MCF 10A (cell line): ENCODE measurements around the gene TBRG4. TPM values are rescaled to one million over a fixed set of nuclear protein-coding genes. Genes with fewer than 3 reads are reported as not detected.

Source experiments
- BruUV-seq: library from RNA; stranded (reverse); fragments of 400-500 nt; replicated peaks from 2 replicates; lab custom pipeline; 2021; lab: Mats Ljungman, UMichigan
- CTCF ChIA-PET: fragments of 300-600 bp; sonication (Branson Sonifier 250); formaldehyde crosslinking; extraction: SDS; loops from one replicate; lab custom pipeline; 2021; ENCODE audit warnings: antibody characterized with exemption, inconsistent platforms; lab: Yijun Ruan, JAX
- POLR2A ChIA-PET: fragments of 300-600, 350-650 bp; sonication (Branson Sonifier 250); formaldehyde crosslinking; extraction: SDS; loops from one replicate; lab custom pipeline; 2020; ENCODE audit warnings: antibody characterized with exemption, inconsistent platforms; lab: Yijun Ruan, JAX
- DNase-seq: peaks from one replicate; pipeline ENCODE4 v3.0.0-alpha.2; 2018; ENCODE audit not compliant: unreplicated experiment
- H3K27ac Mint-ChIP-seq: one replicate; pipeline ENCODE4 v1.8.0; 2022; ENCODE audit warnings: mild to moderate bottlenecking, low read depth, mixed read lengths; ENCODE audit not compliant: unreplicated experiment
- H3K27me3 Mint-ChIP-seq: one replicate; pipeline ENCODE4 v1.8.0; 2022; ENCODE audit warnings: mixed read lengths; ENCODE audit not compliant: insufficient read depth, unreplicated experiment
- H3K36me3 Mint-ChIP-seq: one replicate; pipeline ENCODE4 v1.8.0; 2022; ENCODE audit warnings: mild to moderate bottlenecking, moderate library complexity, mixed read lengths; ENCODE audit not compliant: insufficient read depth, unreplicated experiment
- H3K4me1 Mint-ChIP-seq: one replicate; pipeline ENCODE4 v1.8.0; 2022; ENCODE audit warnings: mixed read lengths; ENCODE audit not compliant: insufficient read depth, unreplicated experiment
- H3K4me3 Mint-ChIP-seq: one replicate; pipeline ENCODE4 v1.8.0; 2022; ENCODE audit warnings: mild to moderate bottlenecking, moderate library complexity, mixed read lengths; ENCODE audit not compliant: unreplicated experiment
- H3K9me3 Mint-ChIP-seq: one replicate; pipeline ENCODE4 v1.8.0; 2022; ENCODE audit warnings: mixed read lengths; ENCODE audit not compliant: unreplicated experiment
- CTCF ChIP-seq: fragments of 200-600 bp; IDR thresholded peaks from one replicate; pipeline ENCODE4 v1.8.0; 2022; ENCODE audit warnings: antibody characterized with exemption, mild to moderate bottlenecking; ENCODE audit not compliant: unreplicated experiment
- intact Hi-C: fragments of 100-400 bp; cut with micrococcal nuclease; formaldehyde crosslinking; loops from 2 replicates; pipeline ENCODE4 v1.14.1; 2022
- total RNA-seq: library from RNA; stranded (reverse); gene quantifications from 2 replicates; pipeline ENCODE4 v1.2.3, GENCODE V29; 2022

Gene TBRG4
- total RNA-seq, 1 experiment from 2014 or later: 85.7 TPM

DNA sequence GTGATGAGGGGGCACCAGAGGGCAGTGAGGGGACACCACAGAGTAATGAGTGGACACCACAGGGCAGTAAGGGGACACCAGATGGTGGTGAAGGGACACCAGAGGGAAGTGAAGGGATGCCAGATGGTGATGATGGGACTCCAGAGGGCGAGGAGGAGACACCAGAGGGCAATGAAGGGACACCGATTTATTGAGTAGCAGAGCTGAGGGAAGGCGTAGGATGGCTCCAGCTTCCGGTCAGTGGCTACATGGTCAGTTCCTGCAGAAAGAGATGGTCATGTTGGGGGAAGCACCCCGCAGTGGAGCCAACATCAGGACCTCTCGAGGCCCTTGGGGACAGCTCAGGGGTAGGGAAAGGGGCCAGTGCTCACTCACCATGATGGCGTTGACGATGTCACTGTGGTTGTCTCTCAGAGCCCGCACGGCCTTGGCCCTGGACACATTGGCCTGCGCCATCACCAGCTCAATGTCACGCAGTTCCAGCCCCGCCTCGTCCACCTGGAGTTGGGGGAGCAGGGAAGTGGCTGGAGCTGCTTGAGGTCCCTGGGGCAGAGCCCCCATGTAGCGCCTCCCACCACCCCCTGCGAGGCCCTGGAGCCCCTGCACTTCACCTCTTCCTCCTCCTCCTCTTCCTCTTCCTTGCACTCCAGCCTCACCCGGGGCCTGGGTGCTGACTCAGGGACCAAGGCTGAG, 31.1 kb downstream of the TBRG4 start:
- intact Hi-C loops: no loop called here
- Mint-ChIP-seq H3K4me3 (no peak overlapping the region), H3K27ac (no peak overlapping the region), H3K36me3 (peaks cover 7% of the 10 kb centered on the region), H3K27me3 (no peaks in the 10 kb centered on the region), H3K4me1 (peaks cover 5% of the 10 kb centered on the region), H3K9me3 (no peaks in the 10 kb centered on the region)
- no TSS peak for BruUV-seq
- TF ChIP-seq CTCF: no peak
- no peak for DNase-seq
- ChIA-PET CTCF (no interaction called here), POLR2A (interaction anchor here (0.6 kb wide), 1 partner anchor 31 kb away, joined by 4 read pairs; the partner anchor contains the start of gene TBRG4)

DNA sequence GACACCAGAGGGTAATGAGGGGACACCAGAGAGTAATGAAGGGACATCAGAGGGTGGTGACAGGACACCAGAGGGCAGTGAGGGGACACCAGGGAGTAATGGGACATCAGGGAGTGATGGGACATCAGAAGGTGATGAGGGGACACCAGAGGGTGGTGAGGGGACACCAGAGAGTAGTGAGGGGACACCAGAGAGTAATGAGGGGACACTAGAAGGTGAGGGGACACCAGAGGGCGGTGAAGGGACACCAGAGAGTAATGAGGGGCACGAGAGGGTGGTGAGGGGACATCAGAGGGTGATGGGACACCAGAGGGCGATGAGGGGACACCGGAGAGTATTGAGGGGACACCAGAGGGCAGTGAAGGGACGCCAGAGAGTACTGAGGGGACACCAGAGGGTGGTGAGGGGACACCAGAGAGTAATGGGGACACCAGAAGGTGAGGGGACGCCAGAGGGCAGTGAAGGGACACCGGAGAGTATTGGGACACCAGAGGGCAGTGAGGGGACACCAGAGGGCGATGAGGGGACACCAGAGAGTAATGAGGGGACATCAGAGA, 33.3 kb downstream of the TBRG4 start:
- no peak for TF ChIP-seq CTCF
- Mint-ChIP-seq H3K36me3 (peaks cover 20% of the 10 kb centered on the region), H3K9me3 (no peaks in the 10 kb centered on the region), H3K4me3 (no peak overlapping the region), H3K4me1 (peaks cover 14% of the 10 kb centered on the region), H3K27me3 (no peaks in the 10 kb centered on the region), H3K27ac (no peak overlapping the region)
- POLR2A ChIA-PET: no interaction called here
- no peak for DNase-seq
- CTCF ChIA-PET: interaction anchor here (0.9 kb wide), 1 partner anchor 15 kb away, joined by 3 read pairs; no protein-coding TSS in a partner anchor
- no TSS peak for BruUV-seq
- intact Hi-C loops: no loop called here

GRCh38 chr7:45077579-45077978, 33.9 kb downstream of the TBRG4 start:
- POLR2A ChIA-PET: no interaction called here
- CTCF ChIA-PET: interaction anchor here (0.9 kb wide), 1 partner anchor 15 kb away, joined by 3 read pairs; no protein-coding TSS in a partner anchor
- Mint-ChIP-seq H3K9me3 (no peaks in the 10 kb centered on the region), H3K4me3 (no peak overlapping the region), H3K4me1 (peaks cover 15% of the 10 kb centered on the region), H3K36me3 (peaks cover 26% of the 10 kb centered on the region), H3K27ac (no peak overlapping the region), H3K27me3 (no peaks in the 10 kb centered on the region)
- intact Hi-C loops: no loop called here
- no peak for TF ChIP-seq CTCF
- no peak for DNase-seq
- BruUV-seq: no TSS peak

GRCh38 chr7:45076946-45077345, 34.6 kb downstream of the TBRG4 start:
- Mint-ChIP-seq H3K9me3 (no peaks in the 10 kb centered on the region), H3K27ac (no peak overlapping the region), H3K4me1 (peaks cover 17% of the 10 kb centered on the region), H3K36me3 (peaks cover 29% of the 10 kb centered on the region), H3K27me3 (no peaks in the 10 kb centered on the region), H3K4me3 (no peak overlapping the region)
- intact Hi-C loops: no loop called here
- no peak for TF ChIP-seq CTCF
- ChIA-PET POLR2A (no interaction called here), CTCF (no interaction called here)
- no TSS peak for BruUV-seq
- no peak for DNase-seq
